NCI-H446 (cell line): ENCODE results near the gene KIF18B.

Source experiments
- DNase-seq, 2 experiments: peaks; one replicate each; lab custom pipeline; 2025; lab: John Stamatoyannopoulos, UW

The KIF18B gene

DNA sequence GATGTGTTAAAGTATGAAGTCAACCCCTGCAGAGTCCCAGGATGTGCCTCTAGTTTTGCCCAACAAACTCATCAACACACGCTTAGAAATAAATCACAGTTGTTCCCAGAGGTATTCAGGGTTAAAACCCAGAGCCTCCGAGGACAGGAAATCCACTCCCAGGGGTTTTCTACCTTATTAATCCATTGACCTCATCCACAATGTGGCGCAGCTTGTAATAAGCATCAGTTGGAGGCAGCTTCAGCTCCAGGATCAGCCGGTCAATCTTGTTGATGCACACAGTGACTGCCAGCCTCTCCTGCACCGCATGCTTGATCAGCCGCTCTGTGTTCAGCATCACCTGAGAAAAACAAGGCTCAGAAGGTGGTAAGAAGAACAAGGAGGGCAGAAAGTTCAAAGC lies 71.8 kb downstream of the KIF18B start:
- DNase-seq: no peak
